Tibial nerve (tissue), 4 donors: ENCODE measurements around the gene SAXO1. TPM values are rescaled to one million over a fixed set of nuclear protein-coding genes. Genes with fewer than 3 reads are reported as not detected.

Experiments
- DNase-seq, 2 donors: peaks; one replicate each; pipeline ENCODE4 v3.0.0-alpha.2; 2019; ENCODE audit warnings: low spot score in 2 of 2
- H3K27ac ChIP-seq, 4 donors: fragments of 200-600 bp; sonication (generic) in 3 of 4; one replicate each; pipeline ENCODE4 v1.5.1; 2017 to 2019; ENCODE audit warnings: mild to moderate bottlenecking in 1 of 4
- H3K27me3 ChIP-seq, 2 donors: fragments of 200-600 bp; sonication (generic) in 1 of 2; one replicate each; pipeline versions ENCODE4 v1.5.1 to v1.6.0; 2017 to 2019
- H3K36me3 ChIP-seq, 3 donors: fragments of 200-600 bp; sonication (generic); one replicate each; pipeline ENCODE4 v1.5.1; 2018 to 2019
- H3K4me1 ChIP-seq, 4 donors: fragments of 200-600 bp; sonication (generic) in 3 of 4; one replicate each; pipeline ENCODE4 v1.5.1; 2017 to 2019
- H3K4me3 ChIP-seq, 4 donors: fragments of 200-600 bp; sonication (generic) in 3 of 4; one replicate each; pipeline ENCODE4 v1.5.1; 2017 to 2019; ENCODE audit warnings: mild to moderate bottlenecking in 1 of 4, moderate library complexity in 1 of 4
- H3K9me3 ChIP-seq, 4 donors: fragments of 200-600 bp; sonication (generic) in 3 of 4; one replicate each; pipeline ENCODE4 v1.5.1; 2017 to 2019
- EP300 ChIP-seq, 2 donors: sonication (generic); formaldehyde crosslinking; IDR thresholded peaks; one replicate each; pipeline ENCODE4 v1.6.1; 2017; ENCODE audit warnings: antibody characterized with exemption in 2 of 2, mild to moderate bottlenecking in 1 of 2
- POLR2A ChIP-seq, 2 donors: fragments of 450-650 bp; IDR thresholded peaks; one replicate each; pipeline ENCODE4 v1.6.1; 2017; ENCODE audit warnings: antibody characterized with exemption in 2 of 2, mild to moderate bottlenecking in 2 of 2, moderate library complexity in 2 of 2
- WGBS, 2 donors: methylation state at CpG; one replicate each; pipeline ENCODE4 v1.1.5; 2018; 5-methylcytosine and 5-hydroxymethylcytosine counted together
- total RNA-seq, 4 donors: library from RNA; depleted of rRNA; stranded (reverse); fragments of >200 nt; gene quantifications; one replicate each; pipeline ENCODE4 v1.1.0, GENCODE V29; 2016
- TF ChIP-seq, protein P1 (sequence below), 5 experiments: fragments of 200-600 bp in 3 of 5; fragments of 450-650 bp in 2 of 5; sonication (generic) in 3 of 5; IDR thresholded peaks; one replicate each; pipeline ENCODE4 v1.5.1; 2016 to 2019; ENCODE audit warnings: antibody characterized with exemption in 5 of 5, mild to moderate bottlenecking in 3 of 5, moderate library complexity in 2 of 5

The SAXO1 gene
- total RNA-seq, 4 donors from 2014 or later = 0.39 to 1.0 TPM; not detected in 2

DNA sequence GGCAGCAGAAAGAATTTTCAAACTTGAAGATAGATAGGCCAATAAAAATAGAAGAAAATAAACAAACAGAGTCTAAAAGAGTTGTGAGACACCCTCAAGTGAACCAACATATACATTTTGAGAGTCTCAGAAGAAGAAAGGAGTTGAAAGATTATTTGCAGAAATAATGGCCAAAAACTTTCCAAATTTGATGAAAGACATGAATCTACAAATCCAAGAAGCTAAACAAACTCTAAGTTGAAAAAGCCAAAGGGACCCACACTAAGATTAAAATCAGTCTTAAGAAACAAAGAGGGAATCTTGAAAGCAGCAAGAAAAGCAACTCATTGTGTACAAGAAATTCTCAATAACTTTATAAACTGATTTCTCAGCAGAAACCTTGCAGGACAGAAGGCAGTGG is 137.0 kb downstream of the SAXO1 start:
- TF ChIP-seq EP300 (IDR thresholded peaks at IDR 0.05) = no peak
- no peak overlapping the region for H3K27ac ChIP-seq
- no peaks in the 10 kb centered on the region for H3K27me3 ChIP-seq
- no peak overlapping the region for H3K4me3 ChIP-seq
- H3K36me3 ChIP-seq = peaks cover 0 to 5% (median 0%) of the 10 kb centered on the region in 3 donors
- DNase-seq = no peak
- H3K9me3 ChIP-seq = peaks cover 0 to 30% (median 6%) of the 10 kb centered on the region in 4 donors
- no peaks in the 10 kb centered on the region for H3K4me1 ChIP-seq

DNA sequence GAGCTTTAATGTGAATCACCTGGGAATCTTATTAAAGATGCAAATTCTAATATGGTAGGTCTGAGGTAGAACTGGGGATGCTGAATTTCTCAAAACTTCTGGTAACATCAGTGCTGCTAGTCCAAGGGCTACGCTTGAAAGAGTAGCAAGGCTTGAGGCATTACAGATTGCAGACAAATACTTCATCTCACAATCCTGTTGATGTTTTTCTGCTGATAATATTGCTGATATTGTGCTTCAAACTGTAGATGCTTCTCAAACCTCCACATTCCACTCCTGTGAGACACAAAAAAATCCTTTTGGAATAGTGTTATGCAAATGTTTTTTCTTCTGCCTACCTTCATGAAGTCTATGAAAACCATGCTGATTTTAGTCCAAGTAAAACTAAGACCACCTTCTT is 139.5 kb downstream of the SAXO1 start:
- no peak overlapping the region for H3K4me3 ChIP-seq
- peaks cover 0 to 26% (median 6%) of the 10 kb centered on the region in 4 donors for H3K9me3 ChIP-seq
- DNase-seq = no peak
- H3K27me3 ChIP-seq = no peaks in the 10 kb centered on the region
- H3K36me3 ChIP-seq = peaks cover 0 to 5% (median 0%) of the 10 kb centered on the region in 3 donors
- H3K4me1 ChIP-seq = peaks cover 0 to 9% (median 0%) of the 10 kb centered on the region in 4 donors
- TF ChIP-seq POLR2A (IDR thresholded peaks at IDR 0.05) = no peak
- TF ChIP-seq, protein P1, sequence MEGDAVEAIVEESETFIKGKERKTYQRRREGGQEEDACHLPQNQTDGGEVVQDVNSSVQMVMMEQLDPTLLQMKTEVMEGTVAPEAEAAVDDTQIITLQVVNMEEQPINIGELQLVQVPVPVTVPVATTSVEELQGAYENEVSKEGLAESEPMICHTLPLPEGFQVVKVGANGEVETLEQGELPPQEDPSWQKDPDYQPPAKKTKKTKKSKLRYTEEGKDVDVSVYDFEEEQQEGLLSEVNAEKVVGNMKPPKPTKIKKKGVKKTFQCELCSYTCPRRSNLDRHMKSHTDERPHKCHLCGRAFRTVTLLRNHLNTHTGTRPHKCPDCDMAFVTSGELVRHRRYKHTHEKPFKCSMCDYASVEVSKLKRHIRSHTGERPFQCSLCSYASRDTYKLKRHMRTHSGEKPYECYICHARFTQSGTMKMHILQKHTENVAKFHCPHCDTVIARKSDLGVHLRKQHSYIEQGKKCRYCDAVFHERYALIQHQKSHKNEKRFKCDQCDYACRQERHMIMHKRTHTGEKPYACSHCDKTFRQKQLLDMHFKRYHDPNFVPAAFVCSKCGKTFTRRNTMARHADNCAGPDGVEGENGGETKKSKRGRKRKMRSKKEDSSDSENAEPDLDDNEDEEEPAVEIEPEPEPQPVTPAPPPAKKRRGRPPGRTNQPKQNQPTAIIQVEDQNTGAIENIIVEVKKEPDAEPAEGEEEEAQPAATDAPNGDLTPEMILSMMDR (IDR thresholded peaks at IDR 0.05) = no peak
- TF ChIP-seq EP300 (IDR thresholded peaks at IDR 0.05) = no peak
- WGBS, 2 donors = 84 to 92% methylated on average over 1 of the region's 1 CpG
- no peak overlapping the region for H3K27ac ChIP-seq

- Histone ChIP-seq H3K9me3 (peaks cover 0 to 26% (median 6%) of the 10 kb centered on the region in 4 donors), H3K27me3 (no peaks in the 10 kb centered on the region), H3K4me1 (peaks cover 0 to 13% (median 0%) of the 10 kb centered on the region in 4 donors), H3K36me3 (peaks cover 0 to 5% (median 0%) of the 10 kb centered on the region in 3 donors), H3K4me3 (no peak overlapping the region), H3K27ac (no peak overlapping the region)
- no peak for DNase-seq
- 72 to 89% methylated on average over 4 of the region's 4 CpGs for WGBS, 2 donors
- TF ChIP-seq POLR2A (IDR thresholded peaks at IDR 0.05) (no peak), EP300 (IDR thresholded peaks at IDR 0.05) (no peak)
These were observed 140.0 kb downstream of the SAXO1 start for GRCh38 chr9:18893046-18893445.

DNA sequence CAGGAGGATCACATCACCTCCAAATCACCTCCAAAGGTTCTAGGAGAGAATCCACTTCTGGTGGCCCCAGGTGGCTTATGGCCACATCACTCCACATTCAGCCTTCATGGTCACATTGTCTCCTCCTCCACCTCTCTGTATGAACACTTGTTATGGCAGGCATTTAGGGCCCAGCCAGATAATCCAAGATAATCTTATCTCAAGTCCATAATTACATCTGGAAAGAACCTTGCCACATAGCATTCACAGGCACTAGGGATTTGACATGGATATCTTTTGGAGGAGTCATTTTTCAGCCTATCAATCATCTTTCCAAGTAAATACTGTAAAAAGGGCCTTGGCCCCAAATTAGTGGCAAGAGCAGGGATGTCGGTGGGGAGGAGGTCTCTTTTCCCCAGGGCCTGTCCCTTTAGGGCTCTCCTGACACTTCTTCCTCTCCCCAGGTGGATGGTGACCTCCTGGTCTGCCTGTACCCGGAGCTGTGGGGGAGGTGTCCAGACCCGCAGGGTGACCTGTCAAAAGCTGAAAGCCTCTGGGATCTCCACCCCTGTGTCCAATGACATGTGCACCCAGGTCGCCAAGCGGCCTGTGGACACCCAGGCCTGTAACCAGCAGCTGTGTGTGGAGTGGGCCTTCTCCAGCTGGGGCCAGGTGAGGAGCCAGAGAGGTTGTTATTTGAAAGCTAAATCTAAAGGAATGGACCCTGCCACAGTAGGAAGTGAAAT is 140.9 kb downstream of the SAXO1 start:
- Histone ChIP-seq H3K4me1 (peaks cover 0 to 16% (median 0%) of the 10 kb centered on the region in 4 donors), H3K27ac (no peak overlapping the region), H3K9me3 (peaks cover 0 to 22% (median 6%) of the 10 kb centered on the region in 4 donors), H3K27me3 (no peaks in the 10 kb centered on the region), H3K36me3 (peaks cover 0 to 5% (median 0%) of the 10 kb centered on the region in 3 donors), H3K4me3 (no peak overlapping the region)
- DNase-seq = no peak
- 95 to 100% methylated on average over 3 to 4 of the region's 5 CpGs for WGBS, 2 donors
- TF ChIP-seq POLR2A (IDR thresholded peaks at IDR 0.05) (no peak), EP300 (IDR thresholded peaks at IDR 0.05) (no peak)
- TF ChIP-seq, protein P1 (IDR thresholded peaks at IDR 0.05) = no peak

- H3K9me3 ChIP-seq = peaks cover 0 to 5% (median 0%) of the 10 kb centered on the region in 4 donors
- no peak for DNase-seq
- H3K27ac ChIP-seq = no peak overlapping the region
- TF ChIP-seq, protein P1 (IDR thresholded peaks at IDR 0.05) = no peak
- TF ChIP-seq POLR2A (IDR thresholded peaks at IDR 0.05) (no peak), EP300 (IDR thresholded peaks at IDR 0.05) (no peak)
- no peaks in the 10 kb centered on the region for H3K27me3 ChIP-seq
- H3K4me3 ChIP-seq = no peak overlapping the region
- peaks cover 0 to 5% (median 0%) of the 10 kb centered on the region in 3 donors for H3K36me3 ChIP-seq
- WGBS, 2 donors = 57 to 65% methylated on average over 4 of the region's 4 CpGs
- peaks cover 0 to 16% (median 0%) of the 10 kb centered on the region in 4 donors for H3K4me1 ChIP-seq
These were observed 142.6 kb downstream of the SAXO1 start for GRCh38 chr9:18890372-18890771.

- Histone ChIP-seq H3K4me1 (peaks cover 0 to 16% (median 0%) of the 10 kb centered on the region in 4 donors), H3K27ac (no peak overlapping the region), H3K4me3 (no peak overlapping the region), H3K27me3 (no peaks in the 10 kb centered on the region), H3K36me3 (peaks cover 0 to 5% (median 0%) of the 10 kb centered on the region in 3 donors), H3K9me3 (no peaks in the 10 kb centered on the region)
- 90 to 93% methylated on average over 11 to 12 of the region's 12 CpGs for WGBS, 2 donors
- TF ChIP-seq, protein P1 (IDR thresholded peaks at IDR 0.05) = no peak
- TF ChIP-seq POLR2A (IDR thresholded peaks at IDR 0.05) (no peak), EP300 (IDR thresholded peaks at IDR 0.05) (no peak)
- DNase-seq = no peak
These were observed 143.5 kb downstream of the SAXO1 start for GRCh38 chr9:18889550-18889949.
